Subcutaneous adipose tissue (tissue), 4 donors: ENCODE results near the gene FRMPD2. TPM values are rescaled to one million over a fixed set of nuclear protein-coding genes. Genes with fewer than 3 reads are reported as not detected.

Experiments
- CTCF ChIP-seq: fragments of 450-650 bp; IDR thresholded peaks from one replicate; pipeline ENCODE4 v1.5.1; 2016; ENCODE audit warnings: low read depth, mild to moderate bottlenecking, control low read depth, antibody characterized with exemption, moderate library complexity
- total RNA-seq, 4 donors: library from RNA; depleted of rRNA; stranded (reverse); fragments of >200 nt; gene quantifications; one replicate each; pipeline ENCODE4 v1.1.0, GENCODE V29; 2016

The FRMPD2 gene
- total RNA-seq, 4 donors from 2014 or later: not detected

- TF ChIP-seq CTCF: no peak
These were observed 4.7 kb upstream of the FRMPD2 start for GRCh38 chr10:48279081-48279751.

- TF ChIP-seq CTCF: no peak
These were observed 2.6 kb upstream of the FRMPD2 start for GRCh38 chr10:48277093-48277492.

DNA sequence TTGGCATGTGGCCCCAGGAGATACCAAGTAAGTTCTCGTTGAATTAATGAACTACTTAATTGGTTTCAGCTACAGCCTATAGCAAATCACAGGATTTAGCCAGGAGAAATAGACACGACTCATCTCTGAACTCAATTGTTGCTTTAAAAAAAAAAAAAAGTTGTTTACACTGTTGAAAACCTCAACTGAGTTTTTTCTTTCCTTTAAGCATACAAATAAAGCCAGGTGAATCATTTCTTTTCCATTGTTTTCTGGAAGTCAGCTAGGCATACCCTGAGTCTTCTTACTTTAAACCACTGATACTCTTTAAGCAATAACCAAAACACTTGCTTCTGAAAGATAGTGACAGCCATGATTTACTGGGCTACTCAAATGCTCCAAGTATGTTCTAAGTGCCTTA, 755 bp downstream of the FRMPD2 start:
- TF ChIP-seq CTCF: no peak

- TF ChIP-seq CTCF: no peak
These were observed 1.8 kb downstream of the FRMPD2 start for GRCh38 chr10:48272682-48273081.

GRCh38 chr10:48271047-48271730, 3.3 kb downstream of the FRMPD2 start:
- TF ChIP-seq CTCF: no peak

- no peak for TF ChIP-seq CTCF
These were observed 8.0 kb downstream of the FRMPD2 start for GRCh38 chr10:48266528-48266927.

GRCh38 chr10:48258105-48258504, 16.4 kb downstream of the FRMPD2 start:
- no peak for TF ChIP-seq CTCF
